GM12878 (cell line): ENCODE measurements around the gene POLR2L. TPM values are rescaled to one million over a fixed set of nuclear protein-coding genes. Genes with fewer than 3 reads are reported as not detected.

Experiments used
- ATAC-seq: fragments of 200-7000 bp; cut with Tn5 transposase; 3 replicates; pipeline ENCODE4 v1.9.1; 2020; ENCODE audit warnings: mild to moderate bottlenecking, moderate library complexity
- BruUV-seq: library from RNA; stranded (reverse); fragments of 400-500 nt; replicated peaks from 2 replicates; lab custom pipeline; 2021; lab: Mats Ljungman, UMichigan
- CTCF ChIA-PET: fragments of 300-600 bp; sonication (Branson Sonifier 250); formaldehyde crosslinking; extraction: SDS; loops from one replicate; lab custom pipeline; 2021; ENCODE audit warnings: inconsistent platforms; lab: Yijun Ruan, JAX
- POLR2A ChIA-PET: fragments of 350-600 bp; formaldehyde crosslinking; extraction: SDS; loops from one replicate; lab custom pipeline; 2021; ENCODE audit warnings: inconsistent platforms; lab: Charles Lee
- RAD21 ChIA-PET: fragments of 300-600 bp; sonication (Branson Sonifier 250); formaldehyde crosslinking; loops from one replicate; lab custom pipeline; 2023; ENCODE audit warnings: antibody characterized with exemption; ENCODE audit not compliant: unreplicated experiment; lab: Charles Lee
- SMC1A ChIA-PET: fragments of 300-600 bp; sonication (Branson Sonifier 250); formaldehyde crosslinking; loops from one replicate; lab custom pipeline; 2023; ENCODE audit not compliant: unreplicated experiment, uncharacterized antibody; lab: Charles Lee
- DNase-seq: peaks from one replicate; pipeline ENCODE4 v3.0.0-alpha.2; 2011; ENCODE audit warnings: low read depth, low spot score
- FAIRE-seq: peaks from 3 replicates; lab custom pipeline; 2011; peaks lifted over from hg19 to GRCh38; lab: Jason Lieb, UNC
- H2AFZ ChIP-seq: 2 replicates; pipeline ENCODE4 v1.6.0; 2011; ENCODE audit warnings: low read depth, low read length, control low read depth; ENCODE audit not compliant: control insufficient read depth
- H3K27ac ChIP-seq: 2 replicates; pipeline ENCODE4 v1.5.1; 2011; ENCODE audit warnings: control low read depth; ENCODE audit not compliant: control insufficient read depth, insufficient read depth
- H3K27me3 ChIP-seq, 2 experiments: replicated peaks in 1 of 2; 2 replicates each; pipeline versions ENCODE4 v1.6.0 to v1.6.1; 2011; ENCODE audit warnings: low read length in 1 of 2; ENCODE audit not compliant: control insufficient read depth in 2 of 2, insufficient read depth in 2 of 2
- H3K36me3 ChIP-seq, 2 experiments: 2 replicates each; pipeline ENCODE4 v1.5.1; 2011; ENCODE audit warnings: low read length in 1 of 2; ENCODE audit not compliant: control insufficient read depth in 2 of 2, insufficient read depth in 2 of 2
- H3K4me1 ChIP-seq: 2 replicates; pipeline ENCODE4 v1.6.1; 2011; ENCODE audit warnings: mild to moderate bottlenecking, low read length, moderate library complexity, mixed read lengths; ENCODE audit not compliant: control insufficient read depth, insufficient read depth
- H3K4me2 ChIP-seq: 2 replicates; pipeline ENCODE4 v1.6.0; 2011; ENCODE audit warnings: control low read depth; ENCODE audit not compliant: control insufficient read depth, insufficient read depth
- H3K4me3 ChIP-seq: fragments of 200-600 bp; sonication (generic); 2 replicates; pipeline ENCODE4 v1.5.1; 2016
- H3K79me2 ChIP-seq: 2 replicates; pipeline ENCODE4 v1.6.0; 2011; ENCODE audit warnings: low read length; ENCODE audit not compliant: control insufficient read depth, insufficient read depth
- H3K9ac ChIP-seq: 2 replicates; pipeline ENCODE4 v1.8.0; 2011; ENCODE audit warnings: low read length, control low read depth, mixed read lengths; ENCODE audit not compliant: control insufficient read depth, insufficient read depth
- H3K9me3 ChIP-seq: replicated peaks from 3 replicates; pipeline ENCODE4 v1.5.1; 2011; ENCODE audit warnings: mild to moderate bottlenecking, low read length; ENCODE audit not compliant: control insufficient read depth, insufficient read depth
- H4K20me1 ChIP-seq: 2 replicates; pipeline ENCODE4 v1.6.0; 2011; ENCODE audit not compliant: control insufficient read depth, insufficient read depth
- DPF2 ChIP-seq: fragments of 450-650 bp; IDR thresholded peaks from 2 replicates; pipeline ENCODE4 v1.6.1; 2017; ENCODE audit warnings: mild to moderate bottlenecking
- ETV6 ChIP-seq, 2 experiments: fragments of 450-650 bp in 1 of 2; IDR thresholded peaks in 1 of 2; conservative IDR thresholded peaks in 1 of 2; 2 replicates each; pipeline ENCODE4 v1.6.1; 2014; ENCODE audit warnings: antibody characterized with exemption in 1 of 2, borderline replicate concordance in 1 of 2, low read depth in 1 of 2, mild to moderate bottlenecking in 1 of 2, moderate library complexity in 1 of 2
- JUND ChIP-seq: IDR thresholded peaks from 2 replicates; pipeline ENCODE4 v1.6.1; 2012; ENCODE audit warnings: low read depth, mild to moderate bottlenecking, low read length, improper control_type of control experiment, moderate library complexity
- NFXL1 ChIP-seq: fragments of 450-650 bp; IDR thresholded peaks from 2 replicates; pipeline ENCODE4 v1.6.1; 2017; ENCODE audit warnings: antibody characterized with exemption, mild to moderate bottlenecking, borderline replicate concordance
- RELB ChIP-seq: fragments of 450-650 bp; IDR thresholded peaks from 2 replicates; pipeline ENCODE4 v1.6.1; 2017; ENCODE audit warnings: low read depth, mild to moderate bottlenecking, moderate library complexity
- SKIL ChIP-seq: fragments of 450-650 bp; IDR thresholded peaks from 2 replicates; pipeline ENCODE4 v1.6.1; 2017; ENCODE audit warnings: mild to moderate bottlenecking, low read depth, inconsistent platforms; ENCODE audit not compliant: poor library complexity, severe bottlenecking
- SREBF2 ChIP-seq: IDR thresholded peaks from 2 replicates; pipeline ENCODE4 v1.6.1; 2012; ENCODE audit warnings: mild to moderate bottlenecking, low read length
- WGBS: methylation state at CpG from one replicate; pipeline ENCODE4 v1.1.6; 2016; ENCODE audit warnings: low lambda C conversion rate; ENCODE audit not compliant: insufficient replicate concordance, insufficient coverage; ENCODE audit errors: missing lambda C conversion rate; 5-methylcytosine and 5-hydroxymethylcytosine counted together
- in situ Hi-C: fragments of 300-500 bp; cut with MboI; formaldehyde crosslinking; loops from 9 replicates; pipeline ENCODE4 v1.14.3; 2018; ENCODE audit warnings: mixed read lengths
- intact Hi-C: fragments of 100-400 bp; cut with micrococcal nuclease; formaldehyde crosslinking; loops from one replicate; pipeline ENCODE4 v1.14.2; 2022; ENCODE audit not compliant: unreplicated experiment
- polyA plus RNA-seq, 11 experiments: library from polyadenylated mRNA; depleted of rRNA in 4 of 11; unstranded in 6 of 11; stranded (reverse) in 5 of 11; fragments of >200 nt; fragmentation: Nextera tagmentation in 4 of 11; fragmentation: Illumina TruSeq in 1 of 11; extraction: Ambion mirVana in 4 of 11; extraction: Trizol in 1 of 11; gene quantifications; 1 replicate in 1 of 11; 2 replicates in 10 of 11; pipeline versions ENCODE4 v1.2.1 to v1.2.3, GENCODE V29; 2011 to 2016; ENCODE audit warnings: inconsistent platforms in 2 of 11, missing spikeins in 2 of 11, low read depth in 1 of 11
- total RNA-seq, 4 experiments: library from RNA; depleted of rRNA in 3 of 4; stranded (reverse); fragments of >200 nt in 3 of 4; fragmentation: Illumina TruSeq in 1 of 4; extraction: Trizol in 1 of 4; gene quantifications; 2 replicates each; pipeline versions ENCODE4 v1.2.1 to v1.2.3, GENCODE V29; 2013 to 2021

The POLR2L gene
- total and polyA plus RNA-seq, 10 of the 15 experiments (the other 5 are each of a cell fraction or from before 2014, with no cell fraction given), result 23.1 to 497 (median 125) TPM

- ChIA-PET RAD21 (no interaction called here), SMC1A (no interaction called here), CTCF (no interaction called here), POLR2A (no interaction called here)
- no peak overlapping the region for H3K27ac ChIP-seq
- H3K79me2 ChIP-seq, result no peaks in the 10 kb centered on the region
- no peaks in the 10 kb centered on the region for H4K20me1 ChIP-seq
- H2AFZ ChIP-seq, result no peak overlapping the region
- H3K4me2 ChIP-seq, result no peak overlapping the region
- no peak overlapping the region for H3K4me3 ChIP-seq
- no peak for ATAC-seq
- no peak for DNase-seq
- WGBS, result 91% methylated on average over 16 of the region's 16 CpGs
- H3K27me3 ChIP-seq, result no peaks in the 10 kb centered on the region
- intact Hi-C loops, result no loop called here
- no peak overlapping the region for H3K9ac ChIP-seq
- in situ Hi-C loops, result no loop called here
- H3K4me1 ChIP-seq, result no peaks in the 10 kb centered on the region
- TF ChIP-seq ETV6 (conservative IDR thresholded peaks at IDR 0.05 in 1 of 2, IDR thresholded peaks at IDR 0.05 in 1 of 2; ENCODE audit: borderline replicate concordance in 1 of 2, low read depth in 1 of 2) (no peak), JUND (no peak), SKIL (no peak), SREBF2 (no peak), DPF2 (no peak), RELB (no peak), NFXL1 (no peak)
- TF ChIP-seq, all 136 proteins: peak for 0
- Histone ChIP-seq H3K9me3 (no peaks in the 10 kb centered on the region), H3K36me3 (peaks cover 0 to 7% of the 10 kb centered on the region in 2 experiments; a peak in 3 of 4 replicates)
- FAIRE-seq, result no peak
- BruUV-seq, result no TSS peak
These were observed 42.3 kb upstream of the POLR2L start for GRCh38 chr11:884578-885070.
